Neutrophil (primary cell): ENCODE data around the gene TFDP1.

Experiments used
- H3K27ac ChIP-seq: fragments of 200-600 bp; sonication (generic); 2 replicates; pipeline ENCODE4 v1.5.1; 2016; ENCODE audit warnings: mild to moderate bottlenecking, moderate library complexity
- H3K27me3 ChIP-seq: fragments of 200-600 bp; sonication (generic); 2 replicates; pipeline ENCODE4 v1.6.0; 2016; ENCODE audit warnings: mild to moderate bottlenecking
- H3K36me3 ChIP-seq: fragments of 200-600 bp; sonication (generic); 2 replicates; pipeline ENCODE4 v1.5.1; 2017
- H3K4me1 ChIP-seq, 2 experiments: fragments of 200-600 bp in 1 of 2; sonication (generic) in 1 of 2; 1 replicate in 1 of 2; 2 replicates in 1 of 2; pipeline versions ENCODE4 v1.5.1 to v1.6.1; 2013 to 2016; ENCODE audit warnings: low read depth in 1 of 2, low read length in 1 of 2, mild to moderate bottlenecking in 1 of 2, moderate library complexity in 1 of 2; ENCODE audit not compliant: control insufficient read depth in 1 of 2, insufficient read depth in 1 of 2
- H3K4me3 ChIP-seq, 2 experiments: fragments of 200-600 bp in 1 of 2; sonication (generic) in 1 of 2; 1 replicate in 1 of 2; 2 replicates in 1 of 2; pipeline ENCODE4 v1.5.1; 2013 to 2016; ENCODE audit warnings: low read depth in 1 of 2, low read length in 1 of 2, mild to moderate bottlenecking in 1 of 2, moderate library complexity in 1 of 2
- H3K9me3 ChIP-seq: fragments of 200-600 bp; sonication (generic); 2 replicates; pipeline ENCODE4 v1.5.1; 2016
- TF ChIP-seq, protein P1 (sequence below): fragments of 200-600 bp; sonication (generic); IDR thresholded peaks from 2 replicates; pipeline ENCODE4 v1.5.1; 2016; ENCODE audit warnings: antibody characterized with exemption

Gene TFDP1, protein sequence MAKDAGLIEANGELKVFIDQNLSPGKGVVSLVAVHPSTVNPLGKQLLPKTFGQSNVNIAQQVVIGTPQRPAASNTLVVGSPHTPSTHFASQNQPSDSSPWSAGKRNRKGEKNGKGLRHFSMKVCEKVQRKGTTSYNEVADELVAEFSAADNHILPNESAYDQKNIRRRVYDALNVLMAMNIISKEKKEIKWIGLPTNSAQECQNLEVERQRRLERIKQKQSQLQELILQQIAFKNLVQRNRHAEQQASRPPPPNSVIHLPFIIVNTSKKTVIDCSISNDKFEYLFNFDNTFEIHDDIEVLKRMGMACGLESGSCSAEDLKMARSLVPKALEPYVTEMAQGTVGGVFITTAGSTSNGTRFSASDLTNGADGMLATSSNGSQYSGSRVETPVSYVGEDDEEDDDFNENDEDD

DNA sequence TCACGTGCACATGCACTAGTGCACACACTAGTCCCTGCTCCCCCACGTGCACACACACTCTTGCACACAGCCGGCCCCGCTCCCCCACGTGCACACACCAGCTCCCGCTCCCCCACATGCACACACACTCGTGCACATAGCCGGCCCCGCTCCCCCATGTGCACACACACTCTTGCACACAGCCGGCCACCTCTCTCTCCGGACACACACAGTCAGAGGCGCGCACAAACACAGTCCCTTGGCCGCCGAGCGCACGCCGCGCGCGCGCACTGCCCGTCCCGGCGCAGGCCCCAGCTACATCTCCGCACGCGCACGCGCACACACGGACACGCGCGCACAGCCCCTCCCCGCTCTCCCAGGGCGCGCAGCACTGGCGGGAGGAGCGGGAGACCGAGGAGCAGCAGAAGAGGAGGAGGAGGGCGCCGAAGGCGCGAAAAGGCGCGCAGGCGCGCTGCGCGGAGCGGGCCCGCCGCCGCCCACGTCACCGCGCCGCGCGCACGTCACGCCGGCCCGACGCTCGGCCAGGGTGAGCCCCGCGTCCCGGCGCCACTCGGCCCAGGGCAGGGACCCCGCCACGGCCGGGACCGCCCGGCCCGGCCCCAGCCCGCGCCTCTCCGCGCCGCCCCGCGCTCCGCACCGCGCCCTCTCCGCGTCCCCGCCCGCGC lies at the start of gene TFDP1:
TSS of gene TFDP1 (plus strand) at position 549 of the 665 bp plus-strand sequence. CDS start 1,085 bp downstream, outside the sequence.
- Histone ChIP-seq H3K4me3 (peak within 1 kb of the TSS; percentile 70 to 76), H3K4me1 (peaks cover 23 to 25% of the 10 kb centered on the region in 2 experiments), H3K27me3 (no peaks in the 10 kb centered on the region), H3K9me3 (no peaks in the 10 kb centered on the region), H3K36me3 (peaks cover 9% of the 10 kb centered on the region), H3K27ac (peak within 1 kb of the TSS; percentile 66)
- TF ChIP-seq, protein P1, sequence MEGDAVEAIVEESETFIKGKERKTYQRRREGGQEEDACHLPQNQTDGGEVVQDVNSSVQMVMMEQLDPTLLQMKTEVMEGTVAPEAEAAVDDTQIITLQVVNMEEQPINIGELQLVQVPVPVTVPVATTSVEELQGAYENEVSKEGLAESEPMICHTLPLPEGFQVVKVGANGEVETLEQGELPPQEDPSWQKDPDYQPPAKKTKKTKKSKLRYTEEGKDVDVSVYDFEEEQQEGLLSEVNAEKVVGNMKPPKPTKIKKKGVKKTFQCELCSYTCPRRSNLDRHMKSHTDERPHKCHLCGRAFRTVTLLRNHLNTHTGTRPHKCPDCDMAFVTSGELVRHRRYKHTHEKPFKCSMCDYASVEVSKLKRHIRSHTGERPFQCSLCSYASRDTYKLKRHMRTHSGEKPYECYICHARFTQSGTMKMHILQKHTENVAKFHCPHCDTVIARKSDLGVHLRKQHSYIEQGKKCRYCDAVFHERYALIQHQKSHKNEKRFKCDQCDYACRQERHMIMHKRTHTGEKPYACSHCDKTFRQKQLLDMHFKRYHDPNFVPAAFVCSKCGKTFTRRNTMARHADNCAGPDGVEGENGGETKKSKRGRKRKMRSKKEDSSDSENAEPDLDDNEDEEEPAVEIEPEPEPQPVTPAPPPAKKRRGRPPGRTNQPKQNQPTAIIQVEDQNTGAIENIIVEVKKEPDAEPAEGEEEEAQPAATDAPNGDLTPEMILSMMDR: no peak

DNA sequence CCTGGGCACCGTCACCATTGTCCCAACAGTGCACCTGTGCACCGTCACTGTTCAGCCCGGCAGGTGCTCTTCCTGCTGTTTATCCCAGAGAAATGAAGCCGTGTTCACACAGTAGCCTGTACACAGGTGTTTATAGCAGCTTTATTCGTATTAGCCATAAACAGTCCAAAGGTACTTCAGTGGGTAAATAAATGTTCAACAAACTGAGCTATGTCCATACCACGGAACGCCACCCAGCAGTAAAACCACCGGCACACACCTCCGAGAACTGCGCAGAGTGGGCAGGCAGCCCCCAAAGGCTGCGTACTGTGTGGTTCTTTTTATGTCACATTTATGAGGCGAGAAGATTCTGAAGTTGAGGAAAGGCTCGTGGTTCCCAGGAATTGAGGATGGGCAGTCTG lies 49.2 kb upstream of the TFDP1 start:
- Histone ChIP-seq H3K36me3 (peaks cover 81% of the 10 kb centered on the region), H3K27me3 (no peaks in the 10 kb centered on the region), H3K4me1 (peaks cover 4 to 6% of the 10 kb centered on the region in 2 experiments), H3K27ac (no peak overlapping the region), H3K4me3 (no peak overlapping the region), H3K9me3 (no peaks in the 10 kb centered on the region)
- TF ChIP-seq, protein P1: no peak

DNA sequence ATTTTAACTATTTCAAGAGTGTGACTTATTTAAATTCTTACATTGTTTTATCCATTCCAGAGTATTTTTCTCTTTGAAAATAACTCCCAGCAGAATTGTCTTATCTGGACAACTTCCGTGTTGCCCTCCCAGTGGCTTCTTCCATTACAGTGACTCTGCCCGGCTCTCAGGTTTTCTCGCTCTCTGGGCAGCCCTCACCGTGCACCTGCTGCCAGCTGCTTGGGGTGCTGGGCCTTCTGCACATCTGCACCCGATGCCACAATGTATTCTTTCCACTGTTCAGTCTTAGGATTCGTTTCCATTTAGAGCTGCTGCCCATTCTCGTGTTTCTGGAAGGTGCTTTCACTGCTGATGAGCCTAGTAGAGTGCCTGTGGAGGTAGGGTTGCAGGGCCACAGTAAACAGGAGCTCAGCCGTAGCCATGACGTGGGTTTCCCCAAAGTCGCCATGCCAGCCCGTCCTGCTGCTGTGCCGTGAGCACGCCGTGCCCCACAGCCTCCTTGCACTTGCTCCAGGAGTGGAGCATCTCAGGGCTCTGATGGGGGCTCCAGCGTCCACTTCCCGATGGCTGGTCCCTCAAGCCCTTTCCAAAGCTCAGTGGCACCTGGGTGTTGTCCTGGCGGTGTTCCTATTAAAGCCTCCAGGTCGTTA lies 48.0 kb upstream of the TFDP1 start:
- H3K4me1 ChIP-seq: no peaks in the 10 kb centered on the region
- H3K27me3 ChIP-seq: no peaks in the 10 kb centered on the region
- H3K27ac ChIP-seq: no peak overlapping the region
- H3K9me3 ChIP-seq: no peaks in the 10 kb centered on the region
- H3K4me3 ChIP-seq: no peak overlapping the region
- TF ChIP-seq, protein P1: no peak
- peaks cover 80% of the 10 kb centered on the region for H3K36me3 ChIP-seq

DNA sequence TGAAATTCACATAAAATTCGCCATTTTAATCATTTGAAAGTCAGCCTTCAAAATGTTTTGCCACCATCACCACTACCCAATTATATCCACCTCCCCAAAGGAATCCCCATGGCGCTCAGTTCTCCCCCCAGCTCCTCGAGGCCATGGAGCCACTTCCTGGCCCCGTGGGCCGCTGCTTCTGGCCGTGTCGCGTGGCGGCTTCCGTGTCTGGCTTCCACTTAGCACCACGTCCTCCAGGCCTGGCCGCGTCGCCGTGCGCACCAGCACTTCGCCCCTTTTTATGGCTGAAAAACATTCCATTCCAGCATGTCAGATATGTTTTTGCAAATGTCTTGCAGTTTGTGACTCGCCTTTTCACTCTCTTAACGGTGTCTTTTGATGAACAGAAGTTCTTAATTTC lies 47.3 kb upstream of the TFDP1 start:
- H3K27ac ChIP-seq: no peak overlapping the region
- no peaks in the 10 kb centered on the region for H3K9me3 ChIP-seq
- H3K4me1 ChIP-seq: no peaks in the 10 kb centered on the region
- H3K4me3 ChIP-seq: no peak overlapping the region
- no peaks in the 10 kb centered on the region for H3K27me3 ChIP-seq
- TF ChIP-seq, protein P1: no peak
- peaks cover 75% of the 10 kb centered on the region for H3K36me3 ChIP-seq

DNA sequence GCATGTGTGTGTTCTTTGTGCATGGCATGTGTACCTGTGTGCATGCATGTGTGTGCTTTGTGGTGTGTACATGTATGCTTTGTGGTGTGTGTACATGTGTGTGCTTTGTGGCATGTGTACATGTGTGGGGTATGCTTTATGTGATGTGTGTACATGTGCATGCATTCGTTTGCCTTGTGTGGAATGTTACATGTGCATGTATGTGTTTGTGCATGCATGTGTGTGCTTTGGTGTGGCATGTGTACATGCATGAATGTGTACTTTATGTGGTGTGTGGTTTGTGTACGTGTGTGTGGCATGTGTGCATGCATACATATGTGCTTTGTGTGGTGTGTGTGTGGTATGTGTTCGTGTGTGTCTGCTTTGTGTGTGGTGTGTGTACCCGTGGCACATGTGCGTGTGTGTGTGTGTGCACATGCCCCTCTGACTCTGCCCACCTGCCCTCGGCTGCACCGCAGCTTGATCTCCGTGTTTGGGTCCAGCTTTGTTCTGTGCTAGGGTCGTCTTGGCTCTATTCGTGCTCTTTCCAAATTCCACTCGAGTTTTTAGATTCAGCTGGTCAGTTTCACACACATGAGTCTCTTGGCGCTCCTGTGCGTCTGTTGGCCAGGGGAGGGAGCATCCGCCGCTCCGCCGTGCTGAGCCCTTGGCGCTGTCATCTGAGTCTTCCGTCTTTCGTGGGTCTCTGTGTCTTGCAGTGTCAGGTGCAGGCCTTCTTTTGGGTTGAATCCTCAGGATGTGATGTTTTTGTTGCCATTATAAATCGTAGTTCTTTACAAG lies 46.5 kb upstream of the TFDP1 start:
- no peaks in the 10 kb centered on the region for H3K9me3 ChIP-seq
- TF ChIP-seq, protein P1: no peak
- H3K36me3 ChIP-seq: peaks cover 75% of the 10 kb centered on the region
- H3K4me1 ChIP-seq: no peaks in the 10 kb centered on the region
- no peaks in the 10 kb centered on the region for H3K27me3 ChIP-seq
- H3K4me3 ChIP-seq: no peak overlapping the region
- H3K27ac ChIP-seq: no peak overlapping the region
